GM18517 (cell line): ENCODE measurements around the gene FBXL4.
A peak's percentile ranks its signal among the peaks of the same experiment; 100 is the strongest.
"Not testable (repeated sequence)": the region's sequence is repeated elsewhere in the genome, so short reads cannot be mapped to it uniquely, and the experiment has no call there.

ENCODE experiments used
- ATAC-seq: cut with Tn5 transposase; IDR thresholded peaks from one replicate; pipeline ENCODE4 v1.9.1; 2021; ENCODE audit warnings: mild to moderate bottlenecking, moderate library complexity; ENCODE audit not compliant: unreplicated experiment

Gene FBXL4

DNA sequence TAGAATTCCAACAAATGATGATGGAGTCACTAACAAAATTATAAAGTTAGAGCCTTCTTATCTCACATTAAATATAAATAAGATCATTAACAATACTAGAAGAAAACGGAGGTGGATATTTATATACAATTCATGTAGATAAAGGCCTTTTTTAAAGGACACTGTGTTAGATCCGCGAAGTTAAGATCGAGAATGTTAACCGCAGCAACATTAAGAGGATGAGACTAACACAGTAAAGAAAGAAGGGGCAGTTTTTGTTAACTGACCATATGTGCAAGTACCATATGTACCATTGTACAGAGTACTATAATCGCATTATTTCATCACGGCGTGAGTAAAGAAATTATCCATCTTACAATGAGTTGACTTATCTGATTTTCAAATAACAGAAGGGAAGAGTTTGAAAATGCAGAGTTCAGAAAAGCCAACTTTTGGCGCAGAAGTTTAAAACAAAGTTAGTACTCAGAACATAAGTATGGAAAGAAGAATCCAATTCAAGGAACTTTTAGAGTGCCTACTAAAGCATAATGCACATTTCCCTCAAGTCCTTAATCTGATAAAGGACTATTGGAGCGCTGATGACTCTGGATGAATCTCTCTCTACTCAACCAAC, 1.4 kb downstream of the FBXL4 start:
- ATAC-seq = no peak

DNA sequence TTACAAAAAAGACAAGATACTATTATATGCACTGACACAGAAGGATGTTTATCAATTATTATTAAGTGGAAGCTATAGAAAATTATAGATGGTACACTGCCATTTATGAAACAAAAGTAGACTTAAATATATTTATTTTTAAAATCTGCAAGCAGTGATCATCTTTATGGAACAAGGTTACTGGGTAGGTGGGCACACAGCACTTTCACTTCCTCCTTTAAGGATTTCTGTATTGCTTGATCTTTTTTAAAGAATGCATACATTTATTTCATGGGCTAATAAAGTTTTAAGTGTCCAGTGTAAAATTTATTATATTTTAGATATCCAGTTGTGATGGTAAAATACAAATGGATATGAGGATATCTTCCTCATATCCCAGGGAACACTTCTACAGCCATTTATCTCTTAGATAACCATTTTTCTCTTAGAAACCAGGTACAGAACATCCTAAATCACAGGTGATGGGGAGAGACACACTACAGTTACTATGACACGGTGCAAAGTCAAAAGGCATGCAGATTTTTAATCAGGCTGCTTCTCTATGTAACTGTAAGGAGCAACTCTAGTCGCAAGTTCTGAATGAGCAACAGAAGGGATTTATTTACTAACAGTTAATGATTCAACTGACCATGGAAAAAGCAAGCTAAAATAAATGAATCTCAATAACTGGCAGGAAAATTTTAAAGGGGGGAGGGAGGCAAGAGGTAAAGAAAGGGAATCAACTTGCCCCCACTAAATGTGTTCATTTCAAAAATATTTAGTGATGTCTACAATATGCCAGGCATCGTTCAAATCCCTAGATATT, 2.2 kb downstream of the FBXL4 start:
- no peak for ATAC-seq

- ATAC-seq = no peak
Measured at GRCh38 chr6:98944598-98945081, 3.1 kb downstream of the FBXL4 start.

- no peak for ATAC-seq
Measured at GRCh38 chr6:98944168-98944567, 3.6 kb downstream of the FBXL4 start.

GRCh38 chr6:98942263-98942803, 5.4 kb downstream of the FBXL4 start:
- no peak for ATAC-seq

DNA sequence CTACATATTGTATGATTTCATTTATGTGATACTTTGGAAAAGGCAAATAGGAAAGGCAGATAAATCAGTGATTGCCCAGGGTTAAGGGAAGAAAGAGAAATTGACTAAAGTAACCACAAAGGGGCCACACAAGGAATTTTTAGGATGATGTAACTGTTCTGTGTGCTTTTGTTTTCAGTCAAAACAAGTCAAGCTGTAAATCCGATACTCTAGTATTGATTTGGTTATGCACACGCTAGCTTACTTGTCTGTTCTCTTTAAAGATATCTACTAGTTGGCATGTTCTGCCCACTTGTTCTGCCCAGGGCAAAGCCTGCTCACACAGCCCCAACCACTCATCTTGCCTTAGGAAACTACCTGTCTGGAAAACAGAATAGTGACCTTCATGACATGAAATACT, 6.4 kb downstream of the FBXL4 start:
- ATAC-seq = no peak

DNA sequence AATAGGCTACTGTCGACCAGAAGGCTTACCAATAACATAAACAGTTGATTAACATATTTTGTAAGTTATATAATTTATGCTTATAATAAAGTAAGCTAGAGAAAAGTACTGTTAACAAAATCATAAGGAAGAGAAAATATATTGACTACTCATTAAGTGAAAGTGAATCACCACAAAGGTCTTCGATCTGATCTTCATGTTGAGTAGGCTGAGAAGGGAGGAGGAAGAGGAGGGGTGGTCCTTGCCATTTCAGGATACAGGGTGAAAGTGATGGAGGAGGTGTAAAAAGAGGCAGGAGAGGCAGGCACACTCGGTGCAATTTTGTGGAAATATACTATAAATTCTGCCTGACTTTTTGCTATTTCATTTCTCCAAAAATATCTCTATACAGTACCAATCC, 10.4 kb downstream of the FBXL4 start:
- ATAC-seq = no peak

DNA sequence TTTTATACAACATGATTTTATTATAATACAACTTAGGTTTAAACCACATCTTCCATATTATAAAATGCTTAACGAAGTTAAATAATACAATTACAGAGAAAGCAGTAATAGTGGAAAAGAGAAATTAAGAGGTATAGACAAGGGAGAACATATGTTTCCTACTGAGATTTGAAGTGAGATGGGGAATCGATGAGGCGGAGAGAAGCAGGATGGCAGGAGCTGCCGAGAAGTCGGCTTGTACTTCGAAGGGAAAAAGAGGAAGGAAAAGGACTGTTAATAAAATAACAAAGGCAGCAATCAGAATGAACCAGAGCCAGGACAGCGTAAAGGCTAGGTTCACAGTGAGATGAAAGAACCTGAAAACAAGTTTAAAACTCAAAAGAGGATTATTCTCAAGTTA, 15.4 kb downstream of the FBXL4 start:
- no peak for ATAC-seq

DNA sequence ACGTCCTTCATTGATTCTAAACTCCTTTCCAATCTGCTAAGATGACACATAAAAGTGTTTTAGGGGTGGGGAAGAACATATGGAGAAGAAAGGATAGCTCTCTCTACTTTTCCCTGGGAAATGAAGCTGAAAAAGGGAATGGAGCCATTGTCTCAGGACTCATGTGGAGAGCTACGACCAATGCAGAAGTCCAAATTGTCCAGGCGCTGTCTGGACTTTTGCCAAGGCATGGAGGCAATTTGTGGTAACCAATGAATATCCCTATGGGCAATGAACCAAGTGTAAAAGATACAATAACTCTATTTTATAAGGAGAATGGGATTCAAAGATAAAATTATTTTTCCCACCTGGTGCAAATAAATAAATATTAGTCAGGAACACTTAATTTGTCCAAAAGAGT, 16.1 kb downstream of the FBXL4 start:
- no peak for ATAC-seq

DNA sequence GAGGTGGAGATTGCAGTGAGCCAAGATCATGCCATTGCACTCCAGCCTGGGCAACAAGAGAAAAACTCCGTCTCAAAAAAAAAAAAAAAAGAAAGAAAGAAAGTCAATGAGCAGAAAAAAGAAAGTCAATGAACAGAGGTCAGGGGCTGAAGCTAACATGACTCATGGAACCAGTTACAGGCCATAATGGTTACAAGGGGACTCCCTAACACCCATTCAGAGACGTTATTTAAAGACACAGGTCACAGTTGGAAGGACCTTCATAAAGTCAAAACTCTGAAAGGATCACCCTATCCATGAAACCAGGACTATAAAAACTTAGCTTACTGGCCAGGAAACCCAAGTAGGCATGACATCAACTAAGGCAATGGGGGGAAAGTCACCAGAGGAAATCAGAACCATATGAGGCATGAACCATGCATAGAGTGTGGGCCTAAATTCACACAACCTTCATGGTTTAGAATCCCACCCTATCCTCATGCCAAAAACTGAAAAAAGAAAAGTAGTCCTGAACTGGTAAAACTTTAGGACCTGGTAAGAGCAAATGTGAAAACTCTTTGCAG, 18.2 kb downstream of the FBXL4 start:
- ATAC-seq = no peak

GRCh38 chr6:98928688-98929087, 19.1 kb downstream of the FBXL4 start:
- ATAC-seq = no peak

- no peak for ATAC-seq
Measured at GRCh38 chr6:98927534-98927933, 20.2 kb downstream of the FBXL4 start.

DNA sequence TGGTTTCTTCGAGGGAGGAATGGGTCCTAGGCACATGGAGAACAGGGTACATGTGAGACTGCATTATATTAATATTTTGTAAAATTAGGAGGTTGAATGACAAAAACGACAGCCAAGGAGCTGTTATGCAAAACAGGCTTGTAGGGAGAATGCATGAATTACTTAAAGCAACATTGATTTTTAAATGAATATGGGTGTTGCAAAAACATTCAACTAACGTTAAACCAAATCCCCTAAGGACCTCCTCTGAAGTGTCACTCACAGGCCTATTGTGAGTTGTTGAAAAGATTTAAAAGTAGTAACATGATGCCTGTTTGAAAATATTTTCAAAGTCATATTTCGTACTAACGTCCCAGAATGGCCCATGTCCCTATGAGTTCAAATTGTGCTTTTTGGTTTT, 21.9 kb downstream of the FBXL4 start:
- ATAC-seq = no peak

DNA sequence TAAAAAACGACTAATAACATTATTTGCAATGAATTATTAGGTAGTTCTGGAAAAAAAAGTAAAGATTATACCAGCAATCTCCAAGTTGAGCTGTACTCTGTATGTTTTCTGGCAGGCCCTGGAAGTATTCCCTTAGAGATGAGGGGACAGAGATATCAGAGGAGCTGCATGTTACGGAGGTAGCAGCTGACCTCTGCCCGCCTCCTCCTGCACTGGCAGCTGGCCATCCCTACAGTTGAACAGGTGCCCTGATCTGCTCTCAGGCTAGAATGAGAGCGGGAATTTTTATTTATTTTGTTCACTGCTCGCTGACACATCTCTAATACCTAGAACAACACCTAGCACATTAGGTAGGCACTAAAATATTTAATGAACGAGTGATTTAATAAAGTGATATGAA, 23.1 kb downstream of the FBXL4 start:
- ATAC-seq = no peak

GRCh38 chr6:98920904-98921431, 26.8 kb downstream of the FBXL4 start:
- ATAC-seq = peak; percentile 82

- not testable (repeated sequence) for ATAC-seq
Measured at GRCh38 chr6:98910946-98911345, 36.8 kb downstream of the FBXL4 start.

DNA sequence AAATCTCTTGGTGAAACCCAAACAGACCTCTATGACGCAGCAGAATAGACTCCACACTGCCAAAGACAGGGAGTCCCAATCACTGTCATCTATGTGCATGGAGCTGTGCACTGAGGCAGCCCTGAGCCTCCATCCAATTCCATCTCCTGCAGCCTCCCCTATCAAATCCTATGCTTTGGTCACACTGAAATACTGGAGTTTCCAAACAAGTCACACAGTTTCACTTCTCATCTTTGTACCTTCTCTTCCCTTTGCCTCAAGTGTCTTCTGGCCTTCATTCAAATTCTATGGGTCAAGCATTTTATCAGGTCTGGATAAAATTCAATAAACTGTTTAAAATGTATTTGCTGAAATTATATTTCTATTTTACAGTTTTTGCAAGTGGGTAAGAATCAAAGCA, 38.5 kb downstream of the FBXL4 start:
- ATAC-seq = no peak

GRCh38 chr6:98906342-98906741, 41.4 kb downstream of the FBXL4 start:
- not testable (repeated sequence) for ATAC-seq

DNA sequence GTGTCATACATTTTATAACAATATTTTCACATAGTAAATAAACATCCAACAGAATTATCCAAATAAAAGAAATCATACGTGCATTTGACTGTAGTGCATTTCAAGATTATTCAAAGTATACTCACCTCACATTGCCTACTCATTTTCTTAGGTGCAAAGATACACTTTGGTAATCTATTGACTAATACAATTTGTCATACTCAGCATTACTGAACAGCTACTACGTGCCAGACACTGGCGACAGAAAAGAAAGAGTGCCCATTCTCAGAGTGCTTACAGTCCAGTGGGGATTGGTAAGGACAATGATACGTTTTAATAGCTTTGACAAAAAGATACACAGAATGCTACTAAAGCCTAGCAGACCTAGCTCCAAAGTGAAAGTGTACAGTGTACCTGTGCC, 42.0 kb downstream of the FBXL4 start:
- no peak for ATAC-seq

DNA sequence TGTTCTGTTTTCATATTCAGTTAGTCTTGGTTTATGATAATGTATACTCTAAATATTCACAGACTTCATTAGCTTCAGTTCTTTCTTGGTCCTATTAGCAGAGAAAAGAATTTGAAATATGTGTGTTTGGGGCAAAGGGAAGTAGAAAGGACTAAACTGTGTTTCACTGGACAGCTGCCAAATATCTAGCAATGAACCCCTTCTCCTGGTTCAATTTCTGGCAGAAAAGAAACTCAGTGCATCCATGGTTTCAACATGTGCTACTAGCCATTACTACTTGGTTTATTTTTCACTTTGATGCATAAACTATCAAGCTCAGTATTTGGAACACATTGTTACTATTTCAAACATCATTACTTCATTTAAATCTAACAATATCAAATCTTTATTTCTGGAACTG, 43.6 kb downstream of the FBXL4 start:
- ATAC-seq = no peak

- ATAC-seq = no peak
Measured at GRCh38 chr6:98900706-98901105, 47.0 kb downstream of the FBXL4 start.

- ATAC-seq = no peak
Measured at GRCh38 chr6:98894810-98895209, 52.9 kb downstream of the FBXL4 start.
